Measurements from ENCODE around the gene OOSP2. TPM values are rescaled to one million over a fixed set of nuclear protein-coding genes. Genes with fewer than 3 reads are reported as not detected.

Gene OOSP2
- total RNA-seq, 1 experiment from 2014 or later, result not detected

DNA sequence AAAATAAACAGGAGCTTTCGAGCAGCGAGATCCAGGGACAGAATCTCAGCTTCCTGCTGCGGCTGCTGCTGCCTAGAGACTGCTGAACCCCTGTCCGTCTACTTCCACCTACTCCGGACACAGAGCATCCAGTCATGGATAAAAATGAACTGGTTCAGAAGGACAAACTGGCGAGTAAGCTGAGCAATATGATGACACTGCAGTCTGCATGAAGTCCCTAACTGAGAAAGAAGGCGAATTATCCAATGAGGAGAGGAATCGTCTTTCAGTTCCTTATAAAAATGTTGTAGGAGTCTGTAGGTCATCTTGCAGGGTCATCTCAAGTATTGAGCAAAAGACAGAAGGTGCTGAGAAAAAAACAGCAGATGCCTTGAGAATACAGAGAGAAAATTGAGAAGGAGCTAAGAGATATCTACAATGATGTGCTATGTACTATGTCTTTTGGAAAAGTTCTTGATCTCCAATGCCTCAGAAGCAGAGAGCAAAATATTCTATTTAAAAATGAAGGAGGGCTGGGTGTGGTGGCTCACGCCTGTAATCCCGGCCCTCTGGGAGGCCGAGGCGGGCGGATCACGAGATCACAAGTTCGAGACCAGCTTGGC lies 37.1 kb downstream of the OOSP2 start:
- in situ Hi-C loops (cut with HindIII; ENCODE audit: low sequenced_read_pairs), result no loop called here
- no peak for DNase-seq (ENCODE audit: low spot score)

DNA sequence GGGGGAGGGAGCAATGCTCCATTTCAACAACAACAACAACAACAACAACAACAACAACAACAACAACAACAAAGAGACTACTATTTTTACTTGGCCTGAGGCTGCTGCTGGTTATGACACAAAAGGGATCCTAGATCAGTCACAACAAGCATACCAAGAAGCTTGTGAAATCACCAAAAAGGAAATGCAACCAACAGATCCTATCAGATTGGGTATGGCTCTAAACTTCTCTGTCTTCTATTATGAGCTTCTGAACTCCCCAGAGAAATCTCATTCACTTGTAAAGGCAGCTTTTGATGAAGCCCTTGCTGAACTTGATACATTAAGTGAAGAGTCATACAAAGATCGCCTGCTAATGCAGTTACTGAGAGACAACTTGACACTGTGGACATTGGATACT lies 37.8 kb downstream of the OOSP2 start:
- in situ Hi-C loops (cut with HindIII; ENCODE audit: low sequenced_read_pairs), result no loop called here
- no peak for DNase-seq (ENCODE audit: low spot score)

DNA sequence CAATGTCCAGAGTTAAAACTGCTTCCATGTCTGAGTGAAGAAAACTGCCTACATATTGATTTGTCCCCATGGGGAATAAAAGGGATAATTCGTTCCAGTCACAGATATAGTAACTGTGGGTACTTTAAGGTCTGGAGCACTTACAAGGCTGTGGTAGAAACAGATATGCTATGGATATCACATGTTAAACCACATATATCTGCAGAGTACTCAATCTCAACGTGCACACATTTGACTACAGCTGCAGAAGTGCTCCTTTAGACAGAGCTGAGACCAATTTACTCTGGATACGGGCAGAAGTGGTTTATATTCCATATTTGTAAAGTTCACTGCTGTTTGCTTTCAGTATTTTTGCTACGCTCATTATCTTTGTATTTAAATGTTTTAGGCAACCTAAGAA lies 38.5 kb downstream of the OOSP2 start:
- in situ Hi-C loops (cut with HindIII; ENCODE audit: low sequenced_read_pairs), result no loop called here
- no peak for DNase-seq (ENCODE audit: low spot score)

DNA sequence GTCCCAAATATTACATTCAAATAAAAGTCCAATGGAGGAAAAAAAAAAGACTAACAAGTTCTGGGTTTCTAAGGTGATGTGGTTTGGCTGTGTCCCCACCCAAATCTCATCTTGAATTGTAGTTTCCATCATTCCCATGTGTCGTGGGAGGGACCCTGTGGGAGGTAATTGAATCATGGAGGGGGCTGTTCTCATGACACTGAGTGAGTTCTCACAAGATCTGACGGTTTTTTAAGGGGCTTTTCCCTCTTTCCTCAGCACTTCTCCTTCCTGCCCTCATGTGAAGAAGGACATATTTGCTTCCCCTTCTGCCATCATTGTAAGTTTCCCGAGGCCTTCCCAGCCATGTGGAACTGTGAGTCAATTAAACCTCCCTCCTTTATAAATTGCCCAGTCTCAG lies 40.3 kb downstream of the OOSP2 start:
- DNase-seq (ENCODE audit: low spot score), result no peak
- in situ Hi-C loops (cut with HindIII; ENCODE audit: low sequenced_read_pairs), result no loop called here

DNA sequence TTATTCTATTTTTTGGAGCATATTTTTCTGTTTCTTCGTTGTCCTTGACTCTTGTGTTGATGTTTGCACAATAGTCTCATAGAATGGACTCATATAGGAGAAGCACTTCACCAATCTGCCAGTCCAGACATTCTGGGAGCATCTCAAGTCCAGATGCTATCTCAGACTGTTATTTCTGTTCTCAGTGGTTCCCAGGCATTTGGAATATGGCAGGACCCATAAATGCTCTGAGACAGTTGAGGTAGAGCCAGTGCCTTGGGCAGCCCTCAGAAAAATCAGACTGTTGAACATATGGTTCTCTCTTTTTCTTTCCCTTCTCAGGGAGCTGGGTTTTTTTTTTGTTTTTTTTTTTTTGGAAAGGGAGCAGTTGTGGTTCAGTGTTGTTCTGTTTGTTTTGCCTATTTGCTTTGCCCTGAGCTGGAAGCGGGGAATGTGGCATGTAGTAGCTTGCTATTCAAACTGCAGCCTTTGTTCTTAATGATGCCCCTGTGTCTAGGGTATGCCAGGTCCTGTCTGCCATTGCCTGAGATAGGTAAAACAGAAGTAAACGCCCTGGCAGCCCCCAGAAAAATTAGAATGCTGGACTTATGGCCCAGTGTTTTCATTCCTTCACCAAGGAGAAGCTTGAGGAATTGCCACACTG lies 44.5 kb downstream of the OOSP2 start:
- DNase-seq (ENCODE audit: low spot score), result no peak
- in situ Hi-C loops (cut with HindIII; ENCODE audit: low sequenced_read_pairs), result no loop called here

DNA sequence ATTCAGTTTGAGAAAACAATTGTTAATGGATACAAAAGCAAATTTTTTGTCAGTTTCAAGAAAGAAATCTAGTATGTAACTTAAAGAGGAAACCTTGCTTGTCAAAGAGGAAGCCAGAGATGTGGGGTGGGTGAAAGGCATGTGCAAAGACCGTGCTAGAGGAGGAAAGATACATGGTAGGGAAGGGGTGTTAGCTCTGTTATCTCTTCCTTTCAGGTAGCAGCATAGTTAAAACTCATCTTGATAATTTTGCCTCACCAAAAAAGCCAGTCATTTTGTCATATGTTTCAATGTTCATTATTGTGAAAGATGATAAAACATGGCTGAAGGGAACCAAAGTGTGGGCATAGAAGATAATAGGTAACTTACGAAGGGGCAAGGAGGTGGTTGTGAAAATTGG lies 45.7 kb downstream of the OOSP2 start:
- in situ Hi-C loops (cut with HindIII; ENCODE audit: low sequenced_read_pairs), result no loop called here
- DNase-seq (ENCODE audit: low spot score), result no peak

DNA sequence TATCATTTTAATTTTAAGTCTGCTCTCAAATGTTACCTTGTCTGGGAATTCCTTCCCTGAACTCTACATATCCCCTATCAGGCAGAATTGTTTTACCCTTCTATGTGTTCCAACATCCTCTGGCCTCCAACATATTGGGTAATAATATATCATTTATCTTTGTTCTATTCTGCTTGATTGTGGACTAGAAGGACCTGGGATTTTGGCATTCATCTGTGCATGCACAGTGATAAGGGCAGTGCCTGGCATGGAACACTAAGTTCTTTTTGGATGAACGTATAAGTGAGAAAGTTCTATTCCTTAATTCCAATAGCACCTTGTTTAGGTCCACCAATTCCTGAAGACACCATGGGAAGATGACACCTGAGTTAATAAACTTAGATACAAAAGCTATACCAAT lies 47.0 kb downstream of the OOSP2 start:
- in situ Hi-C loops (cut with HindIII; ENCODE audit: low sequenced_read_pairs), result no loop called here
- no peak for DNase-seq (ENCODE audit: low spot score)

DNA sequence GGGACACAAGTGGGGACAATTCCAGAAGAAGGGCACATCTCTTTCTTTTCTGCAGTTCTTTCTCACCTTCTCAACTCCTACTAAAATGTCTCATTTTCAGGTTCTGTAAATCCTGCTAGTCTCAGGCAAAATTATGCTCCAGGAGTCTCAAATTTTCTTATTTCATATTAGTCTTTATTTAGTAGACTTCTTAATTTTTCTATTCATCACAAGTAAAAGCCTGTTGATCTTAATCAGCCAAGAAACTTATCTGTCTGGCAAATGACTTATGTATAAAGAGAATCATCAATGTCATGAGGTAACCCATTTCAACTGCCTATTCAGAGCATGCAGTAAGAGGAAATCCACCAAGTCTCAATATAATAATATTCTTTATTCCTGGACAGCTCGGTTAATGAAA lies 48.2 kb downstream of the OOSP2 start, which contains the start of gene MS4A2:
Gene MS4A2, plus strand, starts transcription at position 301 of the 400 bp plus-strand sequence. CDS start 102 bp downstream, outside the sequence.
- in situ Hi-C loops (cut with HindIII; ENCODE audit: low sequenced_read_pairs), result no loop called here
- DNase-seq (ENCODE audit: low spot score), result no peak

DNA sequence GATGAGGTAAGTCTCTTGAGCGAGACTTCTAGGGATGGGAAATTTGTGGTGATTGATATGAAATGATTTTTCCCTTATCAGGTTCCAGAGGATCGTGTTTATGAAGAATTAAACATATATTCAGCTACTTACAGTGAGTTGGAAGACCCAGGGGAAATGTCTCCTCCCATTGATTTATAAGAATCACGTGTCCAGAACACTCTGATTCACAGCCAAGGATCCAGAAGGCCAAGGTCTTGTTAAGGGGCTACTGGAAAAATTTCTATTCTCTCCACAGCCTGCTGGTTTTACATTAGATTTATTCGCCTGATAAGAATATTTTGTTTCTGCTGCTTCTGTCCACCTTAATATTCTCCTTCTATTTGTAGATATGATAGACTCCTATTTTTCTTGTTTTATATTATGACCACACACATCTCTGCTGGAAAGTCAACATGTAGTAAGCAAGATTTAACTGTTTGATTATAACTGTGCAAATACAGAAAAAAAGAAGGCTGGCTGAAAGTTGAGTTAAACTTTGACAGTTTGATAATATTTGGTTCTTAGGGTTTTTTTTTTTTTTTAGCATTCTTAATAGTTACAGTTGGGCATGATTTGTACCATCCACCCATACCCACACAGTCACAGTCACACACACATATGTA lies 55.4 kb downstream of the OOSP2 start:
- DNase-seq (ENCODE audit: low spot score), result no peak
- in situ Hi-C loops (cut with HindIII; ENCODE audit: low sequenced_read_pairs), result no loop called here

DNA sequence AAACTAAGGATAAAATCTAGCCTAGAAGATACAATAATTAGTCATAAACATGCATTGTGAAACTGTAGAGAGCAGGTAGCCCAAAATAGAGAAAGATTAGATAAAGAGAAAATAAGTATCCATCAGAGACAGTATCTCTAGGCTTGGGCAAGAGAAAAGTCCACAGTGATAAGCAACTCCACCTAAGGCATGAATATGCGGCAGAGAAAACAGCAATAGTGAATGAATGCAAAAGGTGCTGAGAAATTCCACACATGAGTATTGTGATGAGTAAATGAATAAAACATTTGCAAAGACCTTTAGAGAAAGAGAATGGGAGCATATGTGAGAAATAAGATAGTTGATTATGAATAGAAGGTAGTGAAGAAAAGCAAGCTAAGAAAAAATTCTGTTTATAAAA lies 57.0 kb downstream of the OOSP2 start:
- in situ Hi-C loops (cut with HindIII; ENCODE audit: low sequenced_read_pairs), result no loop called here

More for the DNA sequence above, 57.0 kb downstream of the OOSP2 start:
- DNase-seq (ENCODE audit: low spot score), result no peak

Other genes with a start within 250 kb of the OOSP2 start
- gene MRPL16, start 229.6 kb upstream of the OOSP2 start, total RNA-seq (2014; rRNA removed; shearing (Covaris generic)), result 103 and 124 TPM in 2 replicates
- gene CBLIF, start 194.9 kb upstream of the OOSP2 start, total RNA-seq (2014; rRNA removed; shearing (Covaris generic)), result not detected in 2 replicates
- gene TCN1, start 173.9 kb upstream of the OOSP2 start, total RNA-seq (2014; rRNA removed; shearing (Covaris generic)), result not detected in 2 replicates
- not detected in 2 replicates for gene OOSP3, start 161.6 kb upstream of the OOSP2 start, total RNA-seq (2014; rRNA removed; shearing (Covaris generic))
- not detected in 2 replicates for gene OOSP1, start 102.0 kb upstream of the OOSP2 start, total RNA-seq (2014; rRNA removed; shearing (Covaris generic))
- not detected in 2 replicates for gene OOSP4A, start 76.4 kb upstream of the OOSP2 start, total RNA-seq (2014; rRNA removed; shearing (Covaris generic))
- not detected in 2 replicates for gene OOSP4B, start 23.2 kb upstream of the OOSP2 start, total RNA-seq (2014; rRNA removed; shearing (Covaris generic))
- gene MS4A3, start 16.3 kb downstream of the OOSP2 start, total RNA-seq (2014; rRNA removed; shearing (Covaris generic)), result not detected in 2 replicates
- gene MS4A2, start 48.3 kb downstream of the OOSP2 start, total RNA-seq (2014; rRNA removed; shearing (Covaris generic)), result not detected in 2 replicates
- gene MS4A6A, start 142.7 kb downstream of the OOSP2 start, total RNA-seq (2014; rRNA removed; shearing (Covaris generic)), result not detected in 2 replicates
- gene MS4A4E, start 202.7 kb downstream of the OOSP2 start, total RNA-seq (2014; rRNA removed; shearing (Covaris generic)), result not detected in 2 replicates
- not detected in 2 replicates for gene MS4A4A, start 240.3 kb downstream of the OOSP2 start, total RNA-seq (2014; rRNA removed; shearing (Covaris generic))

All from G401 (cell line).